Mesothelial cell of epicardium (in vitro differentiated cells): ENCODE results near the gene COA3. TPM values are rescaled to one million over a fixed set of nuclear protein-coding genes. Genes with fewer than 3 reads are reported as not detected.
A peak's percentile ranks its signal among the peaks of the same experiment; 100 is the strongest.

Source experiments
- DNase-seq, 2 experiments: peaks; one replicate each; pipeline ENCODE4 v3.0.0; 2021; ENCODE audit warnings: low spot score in 2 of 2; ENCODE audit not compliant: unreplicated experiment in 2 of 2
- H3K27ac Mint-ChIP-seq: 2 replicates; pipeline ENCODE4 v1.8.0; 2021; ENCODE audit warnings: mixed read lengths
- H3K27me3 Mint-ChIP-seq: 2 replicates; pipeline ENCODE4 v1.8.0; 2021; ENCODE audit warnings: low read depth, mixed read lengths
- H3K36me3 Mint-ChIP-seq: 2 replicates; pipeline ENCODE4 v1.8.0; 2021; ENCODE audit warnings: mixed read lengths
- H3K4me1 Mint-ChIP-seq: 2 replicates; pipeline ENCODE4 v1.8.0; 2021; ENCODE audit warnings: mixed read lengths
- H3K4me3 Mint-ChIP-seq: 2 replicates; pipeline ENCODE4 v1.8.0; 2021; ENCODE audit warnings: mild to moderate bottlenecking, moderate library complexity, mixed read lengths
- H3K9me3 Mint-ChIP-seq: 2 replicates; pipeline ENCODE4 v1.8.0; 2021; ENCODE audit warnings: mixed read lengths
- CTCF ChIP-seq: fragments of 200-600 bp; sonication (generic); IDR thresholded peaks from one replicate; pipeline ENCODE4 v1.5.0; 2021; ENCODE audit warnings: antibody characterized with exemption; ENCODE audit not compliant: unreplicated experiment
- total RNA-seq: library from RNA; stranded (reverse); gene quantifications from 3 replicates; pipeline ENCODE4 v1.2.1, GENCODE V29; 2021

Gene COA3
- total RNA-seq, 1 donor from 2014 or later, result 52.4 TPM

GRCh38 chr17:42779936-42780850, 18.3 kb downstream of the COA3 start, which contains the start of gene WNK4:
WNK4 (plus strand) TSS chr17:42780610; CDS start chr17:42780699, 89 bp downstream.
- Mint-ChIP-seq H3K27me3 (peaks cover 41% of the 10 kb centered on the region), H3K4me1 (peaks cover 6% of the 10 kb centered on the region), H3K27ac (no peak within 1 kb of the TSS), H3K36me3 (peaks cover 10% of the 10 kb centered on the region), H3K4me3 (peak within 1 kb of the TSS; percentile 60), H3K9me3 (no peaks in the 10 kb centered on the region)
- no peak for DNase-seq
- no peak for TF ChIP-seq CTCF

- no peak overlapping the region for H3K27ac Mint-ChIP-seq
Observed at GRCh38 chr17:42779304-42779935, 19.1 kb downstream of the COA3 start.

DNA sequence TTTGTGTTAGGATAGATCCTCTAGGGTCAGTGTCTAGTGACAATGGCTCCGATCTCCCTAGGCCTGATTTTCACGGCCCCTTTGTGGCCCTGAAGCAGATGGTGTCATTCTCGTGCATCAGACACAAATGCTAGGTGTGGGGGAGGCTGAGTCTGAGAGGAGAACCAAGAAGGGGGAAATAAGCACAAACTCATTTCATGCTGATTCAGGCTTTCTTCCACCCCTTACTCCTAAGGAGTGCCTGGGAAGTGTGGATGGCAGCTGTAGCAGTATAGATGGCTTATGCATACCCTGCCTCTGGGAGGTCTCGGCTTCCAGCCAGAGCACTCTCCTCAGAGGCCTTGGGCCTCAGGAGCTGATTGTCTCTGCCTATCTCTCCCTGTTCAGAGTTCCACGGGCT, 19.9 kb downstream of the COA3 start:
- no peak overlapping the region for H3K4me3 Mint-ChIP-seq
- no peak overlapping the region for H3K27ac Mint-ChIP-seq

More at GRCh38 chr17:42779304-42779935, 19.1 kb downstream of the COA3 start:
- H3K27me3 Mint-ChIP-seq, result peaks cover 36% of the 10 kb centered on the region
- H3K4me1 Mint-ChIP-seq, result peaks cover 6% of the 10 kb centered on the region
- peaks cover 10% of the 10 kb centered on the region for H3K36me3 Mint-ChIP-seq
- no peak for TF ChIP-seq CTCF
- no peak for DNase-seq
- H3K9me3 Mint-ChIP-seq, result no peaks in the 10 kb centered on the region
- peak overlapping the region; percentile 55 for H3K4me3 Mint-ChIP-seq

GRCh38 chr17:42775534-42776098, 22.9 kb downstream of the COA3 start:
- Mint-ChIP-seq H3K4me1 (peaks cover 12% of the 10 kb centered on the region), H3K27me3 (peaks cover 3% of the 10 kb centered on the region), H3K36me3 (peaks cover 10% of the 10 kb centered on the region), H3K9me3 (no peaks in the 10 kb centered on the region), H3K4me3 (peak overlapping the region; percentile 30), H3K27ac (no peak overlapping the region)
- DNase-seq, result no peak
- TF ChIP-seq CTCF, result no peak

More for the DNA sequence above, 19.9 kb downstream of the COA3 start:
- no peak for DNase-seq
- Mint-ChIP-seq H3K36me3 (peaks cover 10% of the 10 kb centered on the region), H3K9me3 (no peaks in the 10 kb centered on the region), H3K4me1 (peaks cover 14% of the 10 kb centered on the region), H3K27me3 (peaks cover 30% of the 10 kb centered on the region)
- TF ChIP-seq CTCF, result no peak

- Mint-ChIP-seq H3K4me3 (peak overlapping the region; percentile 99), H3K9me3 (no peaks in the 10 kb centered on the region), H3K27me3 (no peaks in the 10 kb centered on the region), H3K4me1 (peaks cover 12% of the 10 kb centered on the region), H3K36me3 (peaks cover 10% of the 10 kb centered on the region), H3K27ac (peak overlapping the region; percentile 99)
- no peak for DNase-seq
- TF ChIP-seq CTCF, result no peak
Observed at GRCh38 chr17:42774066-42774745, 24.3 kb downstream of the COA3 start.
